Stimulated activated naive CD8-positive, alpha-beta T cell treated with anti-CD3 and anti-CD28 coated beads, Interleukin-15, Interleukin-2, amounts not matched to agents 100 U/mL and 50 U/mL, for 24 hours (primary cell): ENCODE measurements around the gene NALCN.

ENCODE experiments used
- ATAC-seq: fragments of 150-1000 bp; cut with Tn5 transposase; one replicate; pipeline ENCODE4 v1.10.0; 2021
- DNase-seq: peaks from one replicate; pipeline ENCODE4 v3.0.0; 2021

The NALCN gene

GRCh38 chr13:101025519-101025918 is 390.8 kb downstream of the NALCN start:
- no peak for ATAC-seq

GRCh38 chr13:101019126-101019525 is 397.2 kb downstream of the NALCN start:
- DNase-seq, result no peak
- no peak for ATAC-seq

More at GRCh38 chr13:101025519-101025918, 390.8 kb downstream of the NALCN start:
- no peak for DNase-seq

GRCh38 chr13:101018720-101019119 is 397.6 kb downstream of the NALCN start:
- DNase-seq (no peak), ATAC-seq (no peak)

GRCh38 chr13:101017123-101017872 is 399.0 kb downstream of the NALCN start:
- ATAC-seq, result no peak
- no peak for DNase-seq

- DNase-seq, result no peak
- ATAC-seq, result no peak
These were observed 399.8 kb downstream of the NALCN start for GRCh38 chr13:101016475-101016874.

- no peak for DNase-seq
- no peak for ATAC-seq
These were observed 403.1 kb downstream of the NALCN start for GRCh38 chr13:101013245-101013644.

- ATAC-seq (no peak), DNase-seq (no peak)
These were observed 406.2 kb downstream of the NALCN start for GRCh38 chr13:101010100-101010499.

GRCh38 chr13:101007245-101007644 is 409.1 kb downstream of the NALCN start:
- DNase-seq (no peak), ATAC-seq (no peak)
